GM12892 (cell line): ENCODE results near the gene GLUL.

ENCODE experiments used
- POLR2A ChIP-seq: IDR thresholded peaks from 2 replicates; pipeline ENCODE4 v1.6.1; 2011; ENCODE audit warnings: low read depth, low read length, control low read depth
- POLR2AphosphoS5 ChIP-seq: IDR thresholded peaks from 2 replicates; pipeline ENCODE4 v1.6.1; 2011; ENCODE audit warnings: low read depth, low read length, control low read depth
- TAF1 ChIP-seq: IDR thresholded peaks from 2 replicates; pipeline ENCODE4 v1.6.1; 2011; ENCODE audit warnings: low read depth, mild to moderate bottlenecking, control low read depth, low read length, borderline replicate concordance

DNA sequence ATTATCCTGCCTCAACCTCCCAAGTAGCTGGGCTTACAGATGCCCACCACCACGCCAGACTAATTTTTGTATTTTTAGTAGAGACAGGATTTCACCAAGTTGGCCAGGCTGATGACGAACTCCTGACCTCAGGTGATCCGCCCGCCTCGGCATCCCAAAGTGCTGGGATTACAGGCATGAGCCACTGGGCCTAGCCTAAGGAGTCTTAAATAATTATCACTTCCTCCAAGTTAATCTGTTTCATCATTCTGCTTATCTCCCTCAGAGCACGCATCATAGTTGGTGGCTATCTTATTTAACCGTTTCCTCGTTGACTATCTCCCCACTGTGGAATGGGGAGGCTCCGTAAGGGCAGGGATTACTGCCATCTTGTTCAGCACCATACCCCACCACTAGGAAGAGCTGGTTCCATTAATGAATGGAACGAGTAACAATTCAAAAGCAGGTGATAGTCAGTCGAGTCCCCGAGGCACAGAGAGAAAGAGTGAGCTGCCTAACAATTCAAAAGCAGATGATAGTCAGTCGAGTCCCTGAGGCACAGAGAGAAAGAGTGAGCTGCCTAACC lies 52.7 kb downstream of the GLUL start:
- no peak for TF ChIP-seq POLR2A
- no peak for TF ChIP-seq TAF1
- no peak for TF ChIP-seq POLR2AphosphoS5
